Spleen (tissue), 11 donors: ENCODE results near the gene DOCK11. TPM values are rescaled to one million over a fixed set of nuclear protein-coding genes. Genes with fewer than 3 reads are reported as not detected.

Experiments
- DNase-seq: peaks from one replicate; pipeline ENCODE4 v3.0.0-alpha.2; 2020
- H3K27ac ChIP-seq, 8 donors: fragments of 200-600 bp; sonication (generic) in 7 of 8; 1 replicate in 4 of 8; 2 replicates in 4 of 8; pipeline versions ENCODE4 v1.5.0 to v1.8.0; 2016 to 2021; ENCODE audit warnings: inconsistent platforms in 4 of 8, mild to moderate bottlenecking in 4 of 8, moderate library complexity in 1 of 8
- H3K27me3 ChIP-seq, 7 donors: fragments of 200-600 bp; sonication (generic) in 6 of 7; replicated peaks in 1 of 7; 1 replicate in 4 of 7; 2 replicates in 3 of 7; pipeline versions ENCODE4 v1.5.0 to v1.8.0; 2016 to 2021; ENCODE audit warnings: inconsistent platforms in 3 of 7, mild to moderate bottlenecking in 1 of 7
- H3K36me3 ChIP-seq, 6 donors: fragments of 200-600 bp; sonication (generic) in 5 of 6; 1 replicate in 4 of 6; 2 replicates in 2 of 6; pipeline versions ENCODE4 v1.5.0 to v1.8.0; 2016 to 2021; ENCODE audit warnings: inconsistent platforms in 2 of 6
- H3K4me1 ChIP-seq, 6 donors: fragments of 200-600 bp; sonication (generic) in 5 of 6; 1 replicate in 3 of 6; 2 replicates in 3 of 6; pipeline versions ENCODE4 v1.5.0 to v1.8.0; 2016 to 2021; ENCODE audit warnings: inconsistent platforms in 3 of 6
- H3K4me3 ChIP-seq, 8 donors: fragments of 200-600 bp; sonication (generic) in 7 of 8; 1 replicate in 4 of 8; 2 replicates in 4 of 8; pipeline versions ENCODE4 v1.5.0 to v1.8.0; 2016 to 2021; ENCODE audit warnings: inconsistent platforms in 4 of 8, mild to moderate bottlenecking in 4 of 8, moderate library complexity in 2 of 8
- H3K9me3 ChIP-seq, 8 donors: fragments of 200-600 bp; sonication (generic) in 7 of 8; 1 replicate in 4 of 8; 2 replicates in 4 of 8; pipeline versions ENCODE4 v1.5.0 to v1.8.0; 2016 to 2021; ENCODE audit warnings: inconsistent platforms in 4 of 8
- POLR2A ChIP-seq, 3 donors: fragments of 450-650 bp; IDR thresholded peaks; one replicate each; pipeline ENCODE4 v1.5.1; 2017; ENCODE audit warnings: antibody characterized with exemption in 3 of 3, mild to moderate bottlenecking in 1 of 3
- POLR2AphosphoS5 ChIP-seq, 3 donors: sonication (generic); formaldehyde crosslinking; IDR thresholded peaks; one replicate each; pipeline ENCODE4 v1.5.1; 2017; ENCODE audit warnings: antibody characterized with exemption in 3 of 3
- WGBS, 5 donors: extraction: QIAGEN DNeasy Blood & Tissue Kit in 3 of 5; methylation state at CpG; one replicate each; pipeline versions ENCODE4 v1.1.5 to v1.1.7; 2013 to 2018; 5-methylcytosine and 5-hydroxymethylcytosine counted together
- intact Hi-C: fragments of 100-400 bp; cut with DNase I; formaldehyde crosslinking; loops from one replicate; pipeline ENCODE4 v1.15.0; 2023; ENCODE audit warnings: low total_unique reads
- polyA plus RNA-seq, 3 donors: library from polyadenylated mRNA; stranded (reverse); fragments of 200-250 nt; gene quantifications; one replicate each; pipeline ENCODE4 v1.2.1, GENCODE V29; 2013
- total RNA-seq, 7 donors: library from RNA; depleted of rRNA in 3 of 7; stranded (reverse); fragments of >200 nt in 3 of 7; fragmentation: NEBNext Ultra II Directional in 4 of 7; extraction: Animal tissue kit (Norgen Biotek cat#: 25700) in 4 of 7; gene quantifications; one replicate each; pipeline versions ENCODE4 v1.1.0 to v1.2.1, GENCODE V29; 2016 to 2021
- TF ChIP-seq, protein P1 (sequence below), 11 experiments: fragments of 200-600 bp in 7 of 11; fragments of 450-650 bp in 4 of 11; sonication (generic) in 4 of 11; IDR thresholded peaks in 8 of 11; conservative IDR thresholded peaks in 3 of 11; 1 replicate in 7 of 11; 2 replicates in 4 of 11; pipeline versions ENCODE4 v1.4.0 to v1.8.0; 2016 to 2021; ENCODE audit warnings: antibody characterized with exemption in 11 of 11, inconsistent platforms in 4 of 11, mild to moderate bottlenecking in 1 of 11
- donor health status: healthy with polysubstance abuse.
- donor health status: DM: no; HTN: no; CAD: no; lungs with moderate emphysema.
- donor health status: DM: no; HTN: no; CAD: no.
- donor health status: Bipolar disorder and iron deficiency.
- donor health status: healthy.
- donor health status: DM: no; HTN: no; CAD: no.
- donor health status: DM: yes; HTN: yes; CAD: no.

DOCK11 gene
- total and polyA plus RNA-seq, 10 donors, result 32.8 to 68.9 (median 56.0) TPM

DNA sequence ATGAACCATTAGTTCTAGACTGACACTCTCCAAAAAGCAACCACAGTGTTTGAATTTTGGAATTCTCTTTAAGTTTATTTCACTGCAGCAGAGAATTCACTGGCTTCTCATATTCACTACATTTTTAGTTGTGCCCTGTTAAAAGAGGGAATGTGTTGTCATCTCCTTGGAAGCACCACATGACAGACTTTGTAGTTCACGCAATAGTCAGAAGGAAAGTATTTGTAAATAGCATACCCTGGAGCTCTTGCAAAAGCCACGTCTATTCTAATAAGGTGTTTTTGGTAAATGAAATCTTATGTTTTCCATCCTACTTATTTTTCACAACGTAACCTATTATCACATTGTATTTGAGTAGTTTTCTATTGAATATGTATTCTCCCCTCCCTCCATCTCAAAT lies 25.8 kb downstream of the DOCK11 start:
- Histone ChIP-seq H3K4me1 (peaks cover 0 to 88% (median 35%) of the 10 kb centered on the region in 6 donors), H3K27me3 (peaks cover 0 to 3% (median 0%) of the 10 kb centered on the region in 7 donors), H3K27ac (peak overlapping the region in 1 of 8 donors; percentile 43), H3K36me3 (no peaks in the 10 kb centered on the region), H3K9me3 (peaks cover 0 to 4% (median 0%) of the 10 kb centered on the region in 8 donors), H3K4me3 (no peak overlapping the region)
- WGBS, 5 donors, result 44 to 79% (median 64%) methylated on average over 3 of the region's 3 CpGs
- TF ChIP-seq POLR2A (IDR thresholded peaks at IDR 0.05), result no peak
- TF ChIP-seq, protein P1, sequence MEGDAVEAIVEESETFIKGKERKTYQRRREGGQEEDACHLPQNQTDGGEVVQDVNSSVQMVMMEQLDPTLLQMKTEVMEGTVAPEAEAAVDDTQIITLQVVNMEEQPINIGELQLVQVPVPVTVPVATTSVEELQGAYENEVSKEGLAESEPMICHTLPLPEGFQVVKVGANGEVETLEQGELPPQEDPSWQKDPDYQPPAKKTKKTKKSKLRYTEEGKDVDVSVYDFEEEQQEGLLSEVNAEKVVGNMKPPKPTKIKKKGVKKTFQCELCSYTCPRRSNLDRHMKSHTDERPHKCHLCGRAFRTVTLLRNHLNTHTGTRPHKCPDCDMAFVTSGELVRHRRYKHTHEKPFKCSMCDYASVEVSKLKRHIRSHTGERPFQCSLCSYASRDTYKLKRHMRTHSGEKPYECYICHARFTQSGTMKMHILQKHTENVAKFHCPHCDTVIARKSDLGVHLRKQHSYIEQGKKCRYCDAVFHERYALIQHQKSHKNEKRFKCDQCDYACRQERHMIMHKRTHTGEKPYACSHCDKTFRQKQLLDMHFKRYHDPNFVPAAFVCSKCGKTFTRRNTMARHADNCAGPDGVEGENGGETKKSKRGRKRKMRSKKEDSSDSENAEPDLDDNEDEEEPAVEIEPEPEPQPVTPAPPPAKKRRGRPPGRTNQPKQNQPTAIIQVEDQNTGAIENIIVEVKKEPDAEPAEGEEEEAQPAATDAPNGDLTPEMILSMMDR (IDR thresholded peaks at IDR 0.05 in 8 of 11, conservative IDR thresholded peaks at IDR 0.05 in 3 of 11), result no peak
- TF ChIP-seq POLR2AphosphoS5 (IDR thresholded peaks at IDR 0.05), result no peak
- no peak for DNase-seq
- intact Hi-C loops, result no loop called here

DNA sequence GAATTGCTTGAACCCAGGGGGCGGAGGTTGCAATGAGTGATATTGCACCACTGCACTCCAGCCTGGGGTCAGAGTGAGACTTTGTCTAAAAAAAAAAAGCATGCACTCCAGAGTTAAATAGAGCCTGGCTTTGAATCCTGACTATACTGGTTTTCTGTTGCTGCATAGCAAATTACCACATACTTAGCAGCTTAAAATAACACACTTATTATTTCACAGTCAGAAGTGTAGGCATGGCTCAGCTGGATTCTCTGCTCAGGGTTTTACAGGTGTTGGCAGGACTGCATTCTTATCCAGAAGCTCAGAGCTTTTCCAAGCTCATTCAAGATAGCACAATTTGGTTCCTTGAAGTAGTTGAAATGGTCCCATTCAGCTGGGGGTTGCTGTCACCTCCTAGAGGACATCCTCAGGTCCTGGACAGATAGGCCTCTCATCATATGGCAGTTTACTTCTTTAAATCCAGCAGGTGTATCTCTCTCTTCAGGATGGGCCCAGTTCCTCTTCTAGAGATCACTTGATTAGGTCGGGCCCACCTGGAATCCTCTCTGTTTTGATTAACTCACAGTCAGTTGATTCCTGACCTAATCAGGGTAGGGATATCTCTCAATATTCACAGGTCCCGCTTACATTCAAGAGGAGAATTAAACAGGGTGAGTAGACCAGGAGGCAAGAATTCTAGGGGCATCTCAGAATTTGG lies 26.8 kb downstream of the DOCK11 start:
- Histone ChIP-seq H3K36me3 (no peaks in the 10 kb centered on the region), H3K4me3 (no peak overlapping the region), H3K27me3 (peaks cover 0 to 3% (median 0%) of the 10 kb centered on the region in 7 donors), H3K9me3 (peaks cover 0 to 4% (median 0%) of the 10 kb centered on the region in 8 donors), H3K4me1 (peaks cover 0 to 98% (median 38%) of the 10 kb centered on the region in 6 donors), H3K27ac (peak overlapping the region in 2 of 8 donors; percentile 26 to 43)
- TF ChIP-seq POLR2AphosphoS5 (IDR thresholded peaks at IDR 0.05), result no peak
- TF ChIP-seq POLR2A (IDR thresholded peaks at IDR 0.05), result no peak
- TF ChIP-seq, protein P1 (IDR thresholded peaks at IDR 0.05 in 8 of 11, conservative IDR thresholded peaks at IDR 0.05 in 3 of 11), result no peak
- intact Hi-C loops, result no loop called here
- WGBS, 5 donors, result 74 to 95% (median 82%) methylated on average over 3 of the region's 3 CpGs
- no peak for DNase-seq

DNA sequence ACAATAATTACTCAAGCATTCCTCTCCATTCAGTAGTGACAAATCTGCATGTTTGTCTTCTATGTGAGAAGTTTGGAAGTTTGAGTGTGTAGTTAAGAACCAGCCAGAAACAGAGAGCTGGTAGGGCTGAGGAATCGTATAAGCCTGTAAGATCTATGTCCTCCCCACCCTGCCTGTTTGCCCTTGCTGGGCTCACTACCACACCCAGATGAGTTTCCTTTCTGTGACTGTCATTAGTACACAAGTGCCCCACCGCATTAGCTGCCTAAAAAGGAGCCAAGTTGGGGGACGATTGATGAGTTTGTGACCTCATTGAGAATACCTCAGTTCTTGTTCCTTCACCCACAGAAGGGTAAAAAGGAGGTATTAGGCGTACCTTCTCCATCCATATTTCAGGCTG lies 28.3 kb downstream of the DOCK11 start:
- no peak for DNase-seq
- intact Hi-C loops, result no loop called here

GRCh38 chrX:118524344-118524743 lies 28.7 kb downstream of the DOCK11 start:
- WGBS, 5 donors, result 46 to 57% (median 51%) methylated on average over 3 of the region's 3 CpGs
- H3K27ac ChIP-seq, result peak overlapping the region in 5 of 8 donors; percentile 7 to 81 (median 43)
- H3K36me3 ChIP-seq, result no peaks in the 10 kb centered on the region
- DNase-seq, result no peak
- peaks cover 0 to 4% (median 0%) of the 10 kb centered on the region in 8 donors for H3K9me3 ChIP-seq
- TF ChIP-seq POLR2A (IDR thresholded peaks at IDR 0.05) (no peak), POLR2AphosphoS5 (IDR thresholded peaks at IDR 0.05) (no peak)
- TF ChIP-seq, protein P1 (IDR thresholded peaks at IDR 0.05 in 8 of 11, conservative IDR thresholded peaks at IDR 0.05 in 3 of 11), result no peak
- intact Hi-C loops, result no loop called here
- H3K4me1 ChIP-seq, result peaks cover 0 to 98% (median 41%) of the 10 kb centered on the region in 6 donors
- H3K4me3 ChIP-seq, result no peak overlapping the region
- peaks cover 0 to 3% (median 0%) of the 10 kb centered on the region in 7 donors for H3K27me3 ChIP-seq

More for the DNA sequence above, 28.3 kb downstream of the DOCK11 start:
- Histone ChIP-seq H3K27ac (peak overlapping the region in 4 of 8 donors; percentile 36 to 81 (median 50)), H3K4me1 (peaks cover 0 to 98% (median 40%) of the 10 kb centered on the region in 6 donors), H3K27me3 (peaks cover 0 to 3% (median 0%) of the 10 kb centered on the region in 7 donors), H3K4me3 (no peak overlapping the region), H3K9me3 (peaks cover 0 to 4% (median 0%) of the 10 kb centered on the region in 8 donors), H3K36me3 (no peaks in the 10 kb centered on the region)
- WGBS, 5 donors, result 61 to 71% (median 64%) methylated on average over 4 of the region's 4 CpGs
- TF ChIP-seq POLR2AphosphoS5 (IDR thresholded peaks at IDR 0.05), result no peak
- TF ChIP-seq, protein P1 (IDR thresholded peaks at IDR 0.05 in 8 of 11, conservative IDR thresholded peaks at IDR 0.05 in 3 of 11), result no peak
- TF ChIP-seq POLR2A (IDR thresholded peaks at IDR 0.05), result no peak
